Measurements from ENCODE around the gene FAM13C.

FAM13C gene

DNA sequence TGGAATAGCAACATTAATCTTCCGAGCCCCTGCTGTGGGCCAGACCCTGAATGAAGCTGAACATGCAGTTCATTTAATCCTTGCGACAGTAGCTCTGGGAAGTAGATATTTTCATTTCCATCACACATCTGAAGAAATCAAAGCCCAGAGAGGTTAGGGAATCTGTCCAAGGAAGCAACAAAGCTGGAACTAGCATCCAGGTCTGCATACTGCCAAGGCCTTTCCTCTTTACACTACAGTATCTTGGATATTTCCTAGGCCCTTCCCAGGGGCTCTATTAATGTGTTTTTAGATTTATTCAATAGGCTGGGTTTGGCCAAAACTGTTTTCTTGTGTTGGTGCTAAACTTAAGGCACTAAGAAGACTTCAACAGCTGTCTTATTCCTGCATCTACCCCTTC lies 48.1 kb downstream of the FAM13C start:
- TF ChIP-seq, protein P1, sequence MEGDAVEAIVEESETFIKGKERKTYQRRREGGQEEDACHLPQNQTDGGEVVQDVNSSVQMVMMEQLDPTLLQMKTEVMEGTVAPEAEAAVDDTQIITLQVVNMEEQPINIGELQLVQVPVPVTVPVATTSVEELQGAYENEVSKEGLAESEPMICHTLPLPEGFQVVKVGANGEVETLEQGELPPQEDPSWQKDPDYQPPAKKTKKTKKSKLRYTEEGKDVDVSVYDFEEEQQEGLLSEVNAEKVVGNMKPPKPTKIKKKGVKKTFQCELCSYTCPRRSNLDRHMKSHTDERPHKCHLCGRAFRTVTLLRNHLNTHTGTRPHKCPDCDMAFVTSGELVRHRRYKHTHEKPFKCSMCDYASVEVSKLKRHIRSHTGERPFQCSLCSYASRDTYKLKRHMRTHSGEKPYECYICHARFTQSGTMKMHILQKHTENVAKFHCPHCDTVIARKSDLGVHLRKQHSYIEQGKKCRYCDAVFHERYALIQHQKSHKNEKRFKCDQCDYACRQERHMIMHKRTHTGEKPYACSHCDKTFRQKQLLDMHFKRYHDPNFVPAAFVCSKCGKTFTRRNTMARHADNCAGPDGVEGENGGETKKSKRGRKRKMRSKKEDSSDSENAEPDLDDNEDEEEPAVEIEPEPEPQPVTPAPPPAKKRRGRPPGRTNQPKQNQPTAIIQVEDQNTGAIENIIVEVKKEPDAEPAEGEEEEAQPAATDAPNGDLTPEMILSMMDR (IDR thresholded peaks at IDR 0.05) = no peak

DNA sequence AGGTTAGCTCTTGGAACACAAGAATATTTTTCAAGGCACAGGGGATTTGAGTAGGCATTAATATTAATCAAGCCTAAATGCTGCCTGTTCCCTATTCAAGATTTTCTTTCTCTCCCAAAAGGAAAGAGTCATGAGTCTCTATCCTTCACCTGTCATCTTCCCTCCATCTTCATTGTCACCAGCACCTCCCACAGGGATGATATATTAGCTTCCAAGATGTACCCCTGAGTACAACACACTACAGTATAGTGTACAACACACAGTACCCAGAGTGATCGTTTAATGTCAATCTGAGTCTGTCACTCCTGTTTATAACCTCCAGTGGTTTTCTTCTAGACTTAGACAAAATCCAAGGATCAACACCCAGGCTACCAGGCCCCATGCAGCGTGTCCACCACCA lies 50.1 kb downstream of the FAM13C start:
- TF ChIP-seq, protein P1 (IDR thresholded peaks at IDR 0.05) = no peak

DNA sequence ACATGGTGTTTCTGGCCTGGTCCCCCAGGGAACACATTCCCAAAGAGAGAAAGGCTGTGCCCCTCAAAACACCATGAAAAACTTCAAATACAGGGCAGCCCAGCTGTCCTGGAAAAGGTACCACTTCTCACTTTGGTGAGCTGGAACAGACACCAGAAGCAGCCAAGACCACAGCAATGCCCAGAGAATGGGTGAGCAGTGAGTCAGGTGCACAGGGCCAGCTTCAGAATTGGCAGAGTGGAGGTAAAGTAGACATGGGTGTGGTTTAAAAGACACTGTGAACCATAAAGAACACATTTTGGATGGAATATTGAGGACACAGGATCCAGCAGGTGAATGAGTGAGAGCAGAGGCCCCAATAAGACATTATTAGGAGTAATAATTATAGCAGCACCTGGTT lies 51.3 kb downstream of the FAM13C start:
- TF ChIP-seq, protein P1 (IDR thresholded peaks at IDR 0.05) = no peak

DNA sequence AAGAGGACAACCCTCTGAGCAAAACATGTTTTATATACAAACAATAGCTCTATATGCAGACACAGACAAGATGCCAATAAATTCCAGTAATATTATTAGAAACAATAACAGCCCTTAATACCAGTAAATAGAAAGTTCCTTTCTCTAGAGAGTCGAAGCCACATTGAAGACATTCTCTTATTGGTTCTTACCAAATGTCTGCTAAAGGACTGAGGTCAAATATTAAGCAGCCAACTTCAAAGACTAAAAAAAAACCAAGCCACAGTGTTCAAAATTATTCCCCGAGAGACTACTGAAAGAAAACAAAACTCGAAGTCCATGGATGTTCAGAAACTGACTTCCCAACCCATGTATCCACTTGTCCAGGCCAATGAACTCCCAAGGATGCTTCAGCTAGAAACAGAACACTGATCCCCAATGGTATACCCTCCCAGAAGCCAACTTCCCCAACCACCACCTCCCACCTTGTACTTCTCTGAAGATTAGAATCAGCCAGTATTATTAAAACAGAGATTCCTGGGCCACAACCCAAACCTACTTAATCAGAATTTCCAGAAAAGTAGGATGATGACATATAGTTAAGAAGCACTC lies 51.9 kb downstream of the FAM13C start:
- TF ChIP-seq, protein P1 (IDR thresholded peaks at IDR 0.05) = no peak

DNA sequence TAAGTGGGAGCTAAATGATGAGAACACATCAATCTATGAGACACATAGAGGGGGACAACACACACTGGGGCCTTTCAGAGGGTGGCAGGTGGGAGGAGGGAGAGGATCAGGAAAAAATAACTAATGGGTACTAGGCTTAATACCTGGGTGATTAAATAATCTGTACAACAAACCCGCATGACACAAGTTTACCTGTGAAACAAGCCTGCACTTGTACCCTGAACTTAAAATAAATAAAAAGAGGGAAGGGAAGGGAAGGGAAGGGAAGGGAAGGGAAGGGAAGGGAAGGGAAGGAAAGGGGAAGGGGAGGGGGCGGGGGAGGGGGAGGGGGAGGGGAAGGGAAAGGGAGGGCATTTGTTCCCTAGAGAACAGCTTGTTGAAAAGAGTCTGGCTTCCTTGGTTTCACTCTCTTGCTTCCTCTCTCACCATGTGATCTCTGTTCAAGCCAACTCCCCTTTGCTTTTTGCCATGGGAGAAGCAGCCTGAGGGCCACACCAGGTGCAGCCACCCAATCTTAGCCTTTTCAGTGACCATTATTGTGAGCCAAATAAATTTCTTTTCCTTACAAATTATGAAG lies 57.7 kb downstream of the FAM13C start:
- TF ChIP-seq, protein P1 (IDR thresholded peaks at IDR 0.05) = no peak

DNA sequence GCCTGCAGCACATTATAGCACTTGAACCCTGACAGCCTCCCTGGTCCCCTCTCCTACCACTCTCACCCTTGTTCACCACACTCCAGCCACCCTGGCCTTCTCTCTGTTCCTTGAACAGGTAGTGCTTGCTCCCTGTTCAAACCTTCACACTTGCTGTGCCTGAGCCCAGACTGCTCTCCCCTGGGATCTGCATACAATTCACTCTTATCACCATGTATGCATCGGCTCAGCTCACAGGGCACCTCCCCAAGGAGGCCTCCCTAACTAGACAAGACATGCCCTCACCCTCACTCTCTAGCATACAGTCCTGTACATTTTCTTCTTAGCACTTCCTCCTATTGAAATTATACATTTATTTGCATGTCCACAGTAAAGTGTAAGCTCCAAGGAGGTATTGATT lies 59.3 kb downstream of the FAM13C start:
- TF ChIP-seq, protein P1 (IDR thresholded peaks at IDR 0.05) = no peak

DNA sequence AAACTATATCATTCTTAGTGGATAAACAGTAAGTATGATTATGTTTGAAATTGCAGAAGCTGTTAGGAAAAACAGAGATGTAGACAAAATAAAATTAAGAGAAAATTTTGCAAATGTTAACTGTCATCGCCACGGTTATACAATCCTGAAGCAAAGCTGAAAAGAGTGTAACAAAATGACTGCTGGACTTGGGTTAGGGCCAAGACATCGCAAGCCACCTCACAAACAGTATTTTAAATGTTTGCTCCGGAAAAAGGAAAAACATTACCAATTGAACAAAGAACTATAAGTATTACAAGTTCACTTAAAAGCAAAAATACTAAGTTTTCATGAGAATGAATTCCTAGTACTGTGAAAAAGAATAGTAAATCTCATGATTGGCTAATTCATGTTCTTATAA lies 60.0 kb downstream of the FAM13C start:
- TF ChIP-seq, protein P1 (IDR thresholded peaks at IDR 0.05) = no peak

Measured in LNCAP (cell line).